Upper lobe of left lung (tissue), 4 donors: ENCODE results near the gene LBX2.

Source experiments
- POLR2AphosphoS5 ChIP-seq, 2 donors: sonication (generic); formaldehyde crosslinking; IDR thresholded peaks; one replicate each; pipeline ENCODE4 v1.5.1; 2017; ENCODE audit warnings: antibody characterized with exemption in 2 of 2
- TF ChIP-seq, protein P1 (sequence below), 6 experiments: fragments of 450-650 bp in 4 of 6; fragments of 200-600 bp in 2 of 6; sonication (generic) in 2 of 6; IDR thresholded peaks; one replicate each; pipeline ENCODE4 v1.5.1; 2016 to 2019; ENCODE audit warnings: antibody characterized with exemption in 6 of 6

DNA sequence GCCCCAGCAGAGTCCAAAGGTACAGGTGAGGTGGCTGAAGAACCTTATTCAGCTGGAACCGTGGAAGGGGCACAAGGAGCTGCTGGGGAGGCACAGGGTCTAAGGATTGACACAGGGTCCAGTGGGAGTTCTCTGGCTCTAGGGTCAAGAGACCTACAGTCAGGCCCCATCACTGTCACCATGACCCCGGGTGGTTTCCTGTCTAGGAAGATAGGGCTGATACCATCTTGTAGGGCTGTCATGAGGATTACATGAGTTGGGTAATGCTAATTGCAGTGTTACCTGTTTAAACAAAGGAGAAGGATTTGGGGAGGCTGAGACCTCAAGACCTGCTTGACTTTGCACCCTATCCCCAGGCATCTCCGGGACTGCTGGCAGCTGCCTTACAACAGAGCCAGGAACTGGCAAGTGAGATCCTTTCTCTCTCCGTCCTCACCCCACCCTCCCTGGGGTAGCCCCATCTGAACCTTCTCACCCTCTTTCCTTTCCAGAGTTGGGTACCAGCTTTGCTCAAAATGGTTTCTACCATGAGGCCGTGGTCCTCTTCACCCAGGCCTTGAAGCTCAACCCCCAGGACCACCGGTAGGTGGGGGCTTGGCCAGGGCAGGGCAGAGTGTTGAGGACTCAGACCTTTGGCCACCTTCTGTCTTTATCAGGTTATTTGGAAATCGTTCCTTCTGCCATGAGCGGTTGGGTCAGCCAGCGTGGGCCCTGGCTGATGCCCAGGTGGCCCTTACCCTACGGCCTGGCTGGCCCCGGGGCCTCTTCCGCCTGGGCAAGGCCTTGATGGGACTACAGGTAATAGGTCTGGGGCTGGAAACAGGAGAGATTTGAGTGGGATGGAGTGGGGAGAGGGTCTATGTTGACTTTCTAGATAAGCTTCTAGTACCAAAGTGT lies 7.5 kb downstream of the LBX2 start:
- TF ChIP-seq, protein P1, sequence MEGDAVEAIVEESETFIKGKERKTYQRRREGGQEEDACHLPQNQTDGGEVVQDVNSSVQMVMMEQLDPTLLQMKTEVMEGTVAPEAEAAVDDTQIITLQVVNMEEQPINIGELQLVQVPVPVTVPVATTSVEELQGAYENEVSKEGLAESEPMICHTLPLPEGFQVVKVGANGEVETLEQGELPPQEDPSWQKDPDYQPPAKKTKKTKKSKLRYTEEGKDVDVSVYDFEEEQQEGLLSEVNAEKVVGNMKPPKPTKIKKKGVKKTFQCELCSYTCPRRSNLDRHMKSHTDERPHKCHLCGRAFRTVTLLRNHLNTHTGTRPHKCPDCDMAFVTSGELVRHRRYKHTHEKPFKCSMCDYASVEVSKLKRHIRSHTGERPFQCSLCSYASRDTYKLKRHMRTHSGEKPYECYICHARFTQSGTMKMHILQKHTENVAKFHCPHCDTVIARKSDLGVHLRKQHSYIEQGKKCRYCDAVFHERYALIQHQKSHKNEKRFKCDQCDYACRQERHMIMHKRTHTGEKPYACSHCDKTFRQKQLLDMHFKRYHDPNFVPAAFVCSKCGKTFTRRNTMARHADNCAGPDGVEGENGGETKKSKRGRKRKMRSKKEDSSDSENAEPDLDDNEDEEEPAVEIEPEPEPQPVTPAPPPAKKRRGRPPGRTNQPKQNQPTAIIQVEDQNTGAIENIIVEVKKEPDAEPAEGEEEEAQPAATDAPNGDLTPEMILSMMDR (IDR thresholded peaks at IDR 0.05), result no peak
- no peak for TF ChIP-seq POLR2AphosphoS5 (IDR thresholded peaks at IDR 0.05)
